HL-60/S4 treated with retinoic acid at 250 ng/mL for 4 days and 3 days (cell line): ENCODE results near the gene CYTH4.

Source experiments
- in situ Hi-C: fragments of 300-500 bp; cut with MboI; formaldehyde crosslinking; loops from 2 replicates; pipeline ENCODE4 v1.7.0; 2022; ENCODE audit warnings: low sequenced_read_pairs

The CYTH4 gene

DNA sequence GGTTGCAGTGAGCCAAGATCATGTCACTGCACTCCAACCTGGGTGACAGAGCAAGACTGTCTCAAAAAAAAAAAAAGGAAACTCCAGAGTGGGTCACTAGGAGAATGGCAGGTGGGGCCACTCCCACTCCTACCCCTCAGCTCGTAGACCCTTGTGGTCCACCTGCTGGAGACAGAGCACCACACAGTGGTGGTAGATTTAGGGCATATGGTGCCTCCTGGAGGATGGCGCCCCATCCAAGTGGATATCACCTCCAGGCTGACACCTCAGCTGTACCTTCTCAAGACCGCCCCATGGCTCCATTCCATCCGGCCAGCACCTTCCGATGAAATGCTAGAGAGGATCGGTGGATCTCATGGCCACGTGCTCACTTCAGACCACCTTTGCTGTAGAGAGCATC is 6.2 kb downstream of the CYTH4 start:
- in situ Hi-C loops = no loop called here

DNA sequence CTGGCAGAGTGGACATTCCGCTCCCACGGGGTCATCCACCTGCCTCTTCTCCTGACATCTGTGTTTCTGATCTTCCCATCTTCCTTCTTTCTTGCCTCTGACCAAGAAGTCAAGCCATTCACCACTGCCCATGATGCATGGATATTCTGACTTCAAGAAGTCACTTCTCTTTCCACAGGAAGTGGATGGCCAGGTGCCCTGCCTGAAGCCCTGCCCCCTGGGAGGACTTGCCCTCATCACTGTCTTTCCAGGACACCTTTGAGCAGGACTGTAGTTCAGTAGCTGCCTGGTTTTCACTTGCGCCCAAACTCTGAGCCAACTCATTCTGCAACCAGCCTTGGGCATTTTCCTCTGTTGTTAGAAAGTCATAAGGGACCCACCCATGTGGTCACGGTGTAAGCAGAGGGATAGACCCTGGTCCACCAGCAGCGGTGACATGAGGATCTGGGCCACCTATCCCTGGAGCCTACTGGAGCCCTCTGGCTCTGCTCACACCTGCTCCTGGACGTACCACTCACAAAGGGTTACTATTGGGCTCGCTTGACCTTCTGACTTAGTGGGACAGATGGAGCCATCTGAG is 6.9 kb downstream of the CYTH4 start:
- in situ Hi-C loops = no loop called here

DNA sequence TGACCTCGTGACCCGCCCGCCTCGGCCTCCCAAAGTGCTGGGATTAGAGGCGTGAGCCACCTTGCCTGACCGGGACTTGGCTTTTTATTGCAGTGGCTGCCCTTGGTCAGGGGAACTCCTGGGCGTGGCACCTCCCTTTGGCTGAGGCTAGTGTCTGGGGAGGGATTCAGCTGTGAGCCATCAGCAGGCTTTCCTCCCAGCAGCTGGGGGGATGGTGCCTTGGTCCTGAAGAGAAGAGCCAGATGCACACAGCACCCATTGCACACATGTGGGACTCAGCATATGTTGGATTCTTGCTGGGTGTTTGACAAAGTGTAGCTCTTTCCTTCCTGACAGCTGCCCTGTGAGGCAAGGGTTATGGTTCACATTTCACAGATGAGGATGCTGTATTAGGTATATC is 8.4 kb downstream of the CYTH4 start:
- in situ Hi-C loops = no loop called here

DNA sequence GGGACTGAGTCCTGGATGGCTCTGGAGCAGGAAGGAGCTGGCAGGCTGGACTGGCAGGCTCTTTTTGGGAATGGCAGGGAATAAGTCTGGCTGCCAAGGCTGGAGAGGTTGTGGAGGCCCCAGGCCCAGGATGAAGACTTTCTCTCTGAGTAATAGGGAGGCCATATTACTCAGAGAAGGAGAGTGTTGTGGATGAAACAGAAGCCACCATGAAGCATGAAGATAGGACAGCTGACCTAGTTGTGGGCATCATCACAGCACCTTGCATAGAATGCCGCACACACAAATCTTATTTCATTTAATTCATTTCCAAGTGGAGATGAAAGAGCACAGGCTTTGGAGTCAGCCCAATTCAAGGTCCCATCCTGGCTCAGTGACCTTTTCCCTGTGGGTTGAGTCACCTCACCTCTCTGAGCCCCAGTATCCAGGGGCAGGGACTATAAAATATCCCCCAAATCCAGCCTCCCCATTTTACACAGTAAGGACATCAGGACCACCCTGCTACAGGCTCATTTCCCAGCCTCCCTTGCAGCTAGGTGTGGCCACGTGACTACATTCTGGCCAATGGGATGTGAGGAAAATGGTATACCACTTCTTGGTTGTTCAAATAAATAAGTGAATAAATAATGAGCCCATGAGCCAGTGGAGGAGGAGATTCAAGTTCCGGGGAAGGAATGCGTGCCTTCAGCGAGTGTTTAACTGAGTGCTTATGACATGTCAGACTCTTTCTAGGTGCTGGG is 9.4 kb downstream of the CYTH4 start:
- in situ Hi-C loops = no loop called here

DNA sequence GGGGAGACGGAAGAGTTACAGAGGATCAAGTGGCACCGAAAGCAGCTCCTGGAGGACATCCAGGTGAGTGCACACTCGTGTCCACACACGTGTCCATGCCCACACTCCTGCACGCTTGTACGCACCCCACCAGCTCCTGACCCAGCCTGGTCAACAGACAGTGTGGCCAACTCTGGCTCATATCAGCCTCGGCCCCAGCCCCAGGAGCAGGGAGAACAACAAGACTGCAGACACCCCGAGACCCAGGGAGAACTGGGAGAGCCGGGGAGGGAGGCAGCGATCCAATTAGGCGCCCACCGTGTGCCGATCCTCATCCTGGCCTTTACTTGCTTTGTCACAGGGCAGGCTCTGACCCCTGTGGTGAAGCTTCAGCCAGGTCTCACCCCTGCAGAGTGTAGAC is 10.3 kb downstream of the CYTH4 start:
- in situ Hi-C loops = no loop called here

DNA sequence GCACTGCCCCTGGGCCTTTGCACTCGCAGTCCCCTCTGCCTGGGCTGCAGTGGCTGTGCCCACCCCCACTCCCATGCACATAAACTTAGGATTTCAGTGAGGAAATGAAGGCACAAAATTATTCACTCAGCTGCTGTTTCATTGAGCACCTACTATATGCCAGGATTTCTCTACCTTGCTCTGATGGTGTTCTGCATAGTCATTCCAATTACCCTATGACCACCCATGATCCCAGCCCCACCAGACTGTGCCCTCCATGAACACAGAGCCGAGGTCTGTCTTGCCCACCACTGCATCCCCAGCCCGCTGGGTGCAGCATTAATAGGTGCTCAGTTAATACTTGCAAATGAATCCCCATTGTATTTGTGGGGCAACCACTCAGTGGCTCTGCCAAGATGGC is 10.9 kb downstream of the CYTH4 start:
- in situ Hi-C loops = no loop called here

DNA sequence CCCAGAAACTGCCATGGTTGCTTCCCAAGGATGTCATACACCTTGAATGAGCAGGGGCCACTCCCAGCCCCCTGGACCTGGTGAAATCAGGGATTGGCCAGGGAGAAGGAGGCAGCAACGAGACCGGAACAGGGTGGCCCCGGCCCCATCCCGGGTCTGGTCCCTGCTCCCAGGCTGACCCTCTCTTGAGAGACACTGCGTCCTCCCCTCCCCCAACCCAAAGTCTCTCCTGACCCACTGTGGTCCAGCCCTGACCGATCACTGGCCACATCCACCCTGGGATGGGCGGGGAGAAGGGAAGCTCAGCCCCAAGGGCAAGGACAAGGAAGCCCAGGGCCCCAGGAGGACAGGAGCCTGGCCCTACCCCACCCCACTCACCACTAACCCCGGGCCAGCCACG is 12.4 kb downstream of the CYTH4 start:
- in situ Hi-C loops = no loop called here

DNA sequence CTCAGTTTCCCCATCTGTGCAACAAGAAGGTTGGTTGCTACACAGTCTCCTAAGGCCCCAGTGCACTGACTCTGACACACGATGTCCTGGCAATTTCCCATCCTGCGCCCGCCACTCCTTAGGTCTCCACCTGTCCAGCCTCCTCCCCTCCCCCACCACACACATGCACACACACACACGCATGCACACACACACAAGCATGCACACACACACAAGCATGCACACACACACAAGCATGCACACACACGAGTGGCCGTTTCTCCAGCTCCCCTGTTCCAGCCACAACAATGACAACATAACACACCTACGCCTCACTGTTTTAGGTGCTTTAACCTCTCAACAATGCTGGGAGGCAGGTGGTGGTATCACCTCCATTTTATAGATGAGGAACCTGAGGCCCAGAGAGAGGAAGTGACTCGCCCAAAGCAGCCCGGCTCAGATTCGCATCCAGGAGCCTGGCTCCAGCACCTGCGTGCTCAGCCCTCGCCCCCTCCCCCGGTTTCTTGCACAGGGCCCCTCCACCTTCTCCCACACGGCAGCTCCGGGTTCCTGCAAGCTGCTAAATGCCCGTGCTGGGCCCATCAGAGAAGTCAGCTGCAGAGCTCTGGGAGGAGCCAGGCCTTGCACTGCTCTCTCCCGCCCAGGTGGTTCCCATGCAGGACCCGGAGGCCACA is 13.0 kb downstream of the CYTH4 start:
- in situ Hi-C loops = no loop called here

DNA sequence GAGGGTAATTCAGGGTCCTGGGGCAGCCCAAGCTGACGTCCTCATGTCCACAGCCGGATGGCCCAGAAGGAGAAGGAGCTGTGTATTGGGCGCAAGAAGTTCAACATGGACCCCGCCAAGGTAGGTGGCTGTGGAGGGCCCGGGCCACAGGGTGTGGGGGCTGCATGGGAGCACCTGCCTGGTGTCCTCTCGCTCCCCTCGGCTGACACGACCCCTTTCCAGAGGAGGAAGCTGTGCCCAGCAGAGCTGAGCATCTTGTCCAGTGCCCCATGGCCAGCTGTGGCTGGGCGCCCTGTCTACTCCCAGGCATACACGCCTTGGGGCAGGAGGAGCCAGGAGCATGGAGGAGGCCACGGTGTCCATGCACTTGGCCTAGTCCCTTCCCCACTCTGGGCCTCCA is 13.6 kb downstream of the CYTH4 start:
- in situ Hi-C loops = no loop called here

DNA sequence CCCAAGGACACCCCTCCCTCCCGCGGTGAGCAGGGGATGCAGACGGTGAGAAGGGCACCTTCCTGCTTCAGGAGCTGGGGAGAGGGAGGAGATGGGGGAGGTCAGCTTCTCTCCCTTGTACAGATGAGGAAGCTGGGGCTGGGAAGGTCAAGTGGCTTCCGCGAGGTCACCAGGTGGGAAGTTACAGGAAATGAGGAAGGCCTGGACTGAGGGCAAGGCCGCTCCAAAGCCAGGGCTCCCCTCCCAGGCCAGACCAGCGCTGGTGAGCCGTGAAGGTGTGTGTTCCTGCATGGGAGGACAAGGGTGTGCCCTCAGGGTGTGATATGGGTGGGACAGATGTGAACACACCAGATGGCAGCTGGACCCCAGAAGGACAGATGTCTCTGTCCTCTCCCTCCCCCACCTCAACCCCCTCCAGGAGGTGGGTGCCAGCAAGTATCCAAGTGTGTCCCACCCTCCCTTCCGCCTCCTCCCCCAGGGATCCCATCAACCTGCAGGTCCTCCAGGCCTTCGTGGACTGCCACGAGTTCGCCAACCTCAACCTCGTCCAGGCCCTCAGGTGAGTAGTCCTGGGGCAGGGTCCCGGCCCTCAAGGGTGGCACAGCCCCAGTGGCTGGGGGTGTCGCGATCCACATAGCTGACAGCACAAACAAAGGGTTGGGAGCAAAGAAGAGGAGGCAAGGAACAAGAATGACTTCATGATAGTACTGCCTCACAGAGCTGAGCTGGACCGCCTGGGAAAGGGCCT is 16.6 kb downstream of the CYTH4 start:
- in situ Hi-C loops = no loop called here

DNA sequence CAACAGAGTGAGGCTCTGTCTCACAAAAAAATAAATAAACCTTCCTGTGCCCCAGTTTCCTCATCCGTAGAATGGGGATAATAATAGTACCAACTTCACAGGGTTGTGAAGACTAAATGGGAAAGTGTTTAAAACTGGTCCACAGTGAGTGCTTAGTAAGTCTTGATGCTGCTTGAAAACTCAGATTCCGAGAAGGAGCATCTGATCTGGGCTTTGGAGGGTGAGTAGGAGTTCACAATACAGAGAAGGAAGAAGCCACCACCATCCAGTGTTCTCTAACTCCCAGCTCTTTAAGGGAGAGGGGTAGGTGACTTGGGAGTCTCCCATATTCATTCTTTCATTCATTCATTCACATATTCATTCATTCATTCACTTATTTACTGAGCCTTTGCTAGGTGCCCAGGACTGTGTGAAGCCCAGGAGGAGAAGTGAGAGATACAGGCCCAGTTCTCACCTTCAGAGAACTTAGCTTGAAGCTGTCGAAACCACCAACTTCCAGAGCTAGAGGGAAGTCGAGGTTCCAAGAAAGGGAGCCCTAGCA is 17.7 kb downstream of the CYTH4 start:
- in situ Hi-C loops = no loop called here

DNA sequence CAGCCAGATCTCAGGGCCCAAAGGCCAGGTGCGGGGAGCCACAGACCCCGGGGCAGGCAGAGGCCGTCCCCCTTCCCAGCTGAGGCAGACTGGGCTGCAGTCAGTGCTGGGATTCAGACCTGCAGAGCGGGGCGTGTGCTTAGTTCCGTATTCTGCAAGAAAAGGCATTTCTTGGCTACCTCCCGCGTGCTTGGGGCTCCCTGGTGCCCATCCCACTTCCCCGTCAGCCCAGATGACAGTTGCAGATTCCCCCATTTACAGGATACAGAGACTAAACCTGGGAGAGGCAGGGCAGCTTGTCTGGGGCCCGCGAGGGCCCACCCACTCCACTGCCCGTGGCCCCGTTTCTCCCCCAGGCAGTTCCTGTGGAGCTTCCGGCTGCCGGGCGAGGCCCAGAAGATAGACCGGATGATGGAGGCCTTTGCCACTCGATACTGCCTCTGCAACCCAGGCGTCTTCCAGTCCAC is 18.3 kb downstream of the CYTH4 start:
- in situ Hi-C loops = no loop called here

DNA sequence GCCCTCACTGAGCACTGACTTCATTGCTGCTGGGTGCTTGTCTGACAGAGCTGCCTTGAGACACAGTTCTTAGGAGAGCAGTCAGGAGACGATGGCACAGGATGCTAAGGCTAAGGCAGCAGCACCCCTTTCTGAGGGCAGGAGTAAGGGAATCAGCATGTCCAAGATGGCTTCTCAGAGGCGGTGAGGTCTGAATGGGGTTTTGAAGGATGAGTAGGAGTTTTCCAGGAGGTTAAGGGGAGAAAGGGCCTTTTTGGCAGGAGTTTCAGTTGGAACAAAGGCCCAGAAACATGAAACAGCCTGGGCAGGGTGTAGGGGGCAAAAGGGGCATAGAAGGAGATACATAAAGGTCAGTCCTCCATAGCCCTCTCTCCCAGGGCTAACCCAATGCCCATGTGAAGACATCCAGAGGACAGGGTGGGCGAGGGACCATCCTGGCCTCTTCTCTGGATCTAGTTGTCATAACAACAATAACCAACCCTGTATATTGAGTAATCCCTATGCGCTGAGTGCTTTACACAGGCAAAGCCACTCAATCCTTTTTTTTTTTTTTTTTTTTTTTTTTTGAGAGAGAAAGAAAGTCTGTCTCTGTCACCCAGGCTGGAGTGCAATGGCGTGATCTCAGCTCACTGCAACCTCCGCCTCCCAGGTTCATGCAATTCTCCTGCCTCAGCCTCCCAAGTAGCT is 19.0 kb downstream of the CYTH4 start:
- in situ Hi-C loops = no loop called here

DNA sequence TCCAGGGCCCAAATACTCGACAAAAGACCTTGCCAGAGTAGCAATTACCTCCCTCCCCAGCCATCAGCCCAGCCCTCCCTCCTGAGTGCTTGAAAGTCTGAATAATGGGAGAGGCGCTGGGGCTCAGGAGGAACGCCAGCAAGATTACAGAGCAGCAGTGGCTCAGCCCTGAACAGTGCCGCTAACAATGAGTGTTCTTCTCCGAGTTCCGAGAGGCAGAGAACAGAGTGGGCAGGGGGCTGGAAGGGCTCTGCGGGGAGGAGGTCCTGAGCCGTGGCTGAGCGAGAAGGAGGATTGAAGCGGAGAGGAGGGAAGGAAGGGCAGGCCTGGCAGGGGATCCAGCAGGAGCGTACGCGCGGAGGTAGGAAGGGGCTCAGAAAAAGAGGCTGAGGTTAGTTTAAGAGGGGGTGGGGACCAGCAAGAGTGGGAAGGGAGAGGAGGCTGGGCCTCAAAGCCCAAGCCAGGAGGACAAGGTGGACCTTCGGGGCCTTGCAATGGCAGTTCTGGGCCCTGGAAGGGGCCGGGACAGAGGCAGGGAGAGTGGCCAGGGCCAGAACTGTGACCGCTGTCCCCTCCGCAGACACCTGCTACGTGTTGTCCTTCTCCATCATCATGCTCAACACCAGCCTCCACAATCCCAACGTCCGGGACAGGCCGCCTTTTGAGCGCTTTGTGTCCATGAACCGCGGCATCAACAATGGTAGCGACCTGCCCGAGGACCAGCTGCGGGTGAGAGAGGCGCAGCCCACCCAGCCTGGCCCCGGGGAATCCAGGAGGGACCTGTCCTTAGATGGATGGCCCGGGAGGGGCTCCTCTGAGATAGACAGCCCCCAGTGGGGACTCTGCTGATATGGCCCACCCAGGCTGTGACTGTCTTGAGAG is 20.6 kb downstream of the CYTH4 start:
- in situ Hi-C loops = no loop called here

DNA sequence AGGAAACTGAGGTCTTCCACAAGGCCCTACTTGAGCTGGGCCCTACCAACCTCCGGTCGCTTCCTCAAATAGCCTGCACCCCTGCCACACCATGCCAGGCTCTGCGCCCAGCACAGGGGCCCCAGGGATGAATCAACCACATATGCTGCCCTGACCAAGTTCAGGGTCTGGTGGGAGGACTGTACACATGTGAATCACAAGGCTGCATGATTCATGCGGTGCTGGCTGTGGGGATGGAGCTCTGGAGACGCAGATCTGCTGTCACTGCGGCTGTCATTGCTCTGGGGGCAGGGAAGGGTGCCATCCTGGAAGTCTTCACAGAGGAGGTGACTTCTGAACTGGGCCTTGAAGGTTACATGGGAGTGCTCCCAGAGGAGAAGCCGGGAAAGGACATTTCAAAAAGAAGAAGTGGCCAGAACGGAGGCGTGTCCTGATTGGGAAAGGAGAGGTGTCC is 21.5 kb downstream of the CYTH4 start:
- in situ Hi-C loops = no loop called here

DNA sequence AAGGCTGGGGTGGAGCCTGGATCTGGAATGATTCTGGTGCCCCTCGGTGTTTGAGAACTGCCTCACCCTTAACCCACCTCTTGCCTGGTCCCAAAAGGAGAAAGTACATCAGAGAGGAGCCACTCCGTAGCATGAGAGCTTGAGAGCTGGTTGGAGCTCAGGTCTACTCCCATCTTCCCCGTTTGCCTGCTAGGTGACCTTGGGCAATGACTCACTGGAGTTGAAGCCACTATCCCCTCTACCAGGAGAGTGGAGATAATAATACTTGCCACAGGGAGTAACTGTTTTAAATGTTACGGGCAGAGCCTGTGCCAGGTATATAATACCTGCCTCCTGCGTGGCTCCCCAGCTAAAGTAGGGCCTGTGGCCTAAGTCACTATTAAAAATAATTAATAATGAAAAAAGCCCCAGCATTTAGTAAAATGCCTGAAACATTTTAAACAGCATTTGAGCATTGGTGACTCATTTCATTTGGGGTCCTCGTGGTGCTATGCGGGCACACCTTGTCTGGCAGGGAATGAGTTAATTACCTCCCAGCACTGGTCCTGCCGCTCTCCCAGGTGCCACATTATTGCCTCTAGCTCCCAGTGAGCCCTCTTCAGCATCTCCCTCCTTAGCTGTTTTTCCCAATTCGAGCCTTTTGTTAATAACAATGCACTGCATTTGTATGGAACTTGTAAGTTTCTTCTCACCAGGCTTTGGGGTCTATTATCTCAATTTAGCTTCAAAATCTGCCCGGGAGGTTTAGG is 22.5 kb downstream of the CYTH4 start:
- in situ Hi-C loops = no loop called here

DNA sequence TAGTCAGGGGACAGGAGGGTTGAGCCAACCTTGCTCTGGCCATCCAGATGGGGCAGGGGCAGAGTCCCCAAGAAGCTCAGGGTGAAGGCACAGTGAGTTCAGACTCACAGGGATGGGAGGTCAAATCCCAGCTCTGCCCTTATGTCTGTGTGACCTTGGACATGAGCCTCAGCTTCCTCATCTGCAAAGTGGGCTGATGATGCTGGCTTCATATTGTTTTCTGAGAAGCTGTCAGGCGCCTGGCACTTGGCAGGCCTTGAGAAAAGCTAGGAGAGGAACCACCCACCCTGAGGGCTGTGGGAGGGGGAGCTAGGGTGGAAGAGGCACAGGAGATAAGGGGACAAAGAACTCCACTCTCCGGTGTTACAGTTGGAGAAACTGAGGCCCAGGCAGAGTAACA is 23.6 kb downstream of the CYTH4 start:
- in situ Hi-C loops = no loop called here

DNA sequence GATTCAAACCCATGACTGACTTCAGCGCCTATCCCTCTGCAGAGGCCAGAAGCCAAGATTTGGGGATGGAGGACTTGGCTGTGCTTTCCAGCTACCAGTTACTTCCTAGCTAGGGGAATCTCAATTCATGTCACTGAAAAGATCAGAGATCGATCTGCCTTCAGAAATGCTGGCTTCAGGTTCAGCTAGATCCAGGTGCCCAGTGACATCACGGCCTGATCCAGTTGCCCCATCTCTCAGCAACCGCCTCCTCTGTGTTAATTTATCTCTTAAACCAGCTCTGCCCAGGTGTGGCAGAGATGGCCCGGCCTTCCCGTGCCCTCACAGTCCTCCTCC is 24.2 kb downstream of the CYTH4 start:
- in situ Hi-C loops = no loop called here
